ENCODE data around the gene PNCK. TPM values are rescaled to one million over a fixed set of nuclear protein-coding genes. Genes with fewer than 3 reads are reported as not detected.
A peak's percentile ranks its signal among the peaks of the same experiment; 100 is the strongest.

The PNCK gene
- polyA plus RNA-seq, 3 donors: not detected

- Histone ChIP-seq H3K9ac (ENCODE audit: insufficient read depth, low read length, poor library complexity, severe bottlenecking) (no peak overlapping the region), H3K4me1 (ENCODE audit: control insufficient read depth in 1 of 2, insufficient read depth in 2 of 2, low read length in 2 of 2) (peaks cover 0 to 3% of the 10 kb centered on the region in 2 donors), H3K27ac (ENCODE audit: low read depth in 1 of 2, low read length in 2 of 2) (no peak overlapping the region), H3K4me2 (replicated peaks; ENCODE audit: extremely low read depth, low read length, poor library complexity, severe bottlenecking) (no peak overlapping the region), H3K27me3 (ENCODE audit: control insufficient read depth in 2 of 2, insufficient read depth in 2 of 2, low read length in 2 of 2) (peaks cover 15 to 48% of the 10 kb centered on the region in 2 donors), H4K20me1 (ENCODE audit: insufficient read depth, low read length) (no peaks in the 10 kb centered on the region), H2AFZ (ENCODE audit: insufficient read depth, low read depth, low read length, poor library complexity, severe bottlenecking) (no peak overlapping the region), H3K4me3 (replicated peaks in 1 of 3; ENCODE audit: low read depth in 2 of 3, low read length in 3 of 3) (no peak overlapping the region), H3K79me2 (ENCODE audit: insufficient read depth, low read length) (no peaks in the 10 kb centered on the region), H3K9me3 (replicated peaks in 1 of 2; ENCODE audit: control insufficient read depth in 1 of 2, insufficient read depth in 1 of 2, low read length in 2 of 2) (peaks cover 0 to 12% of the 10 kb centered on the region in 2 donors), H3K36me3 (replicated peaks in 1 of 2; ENCODE audit: control insufficient read depth in 1 of 2, insufficient read depth in 2 of 2, low read length in 2 of 2) (no peaks in the 10 kb centered on the region)
- TF ChIP-seq, protein P1, sequence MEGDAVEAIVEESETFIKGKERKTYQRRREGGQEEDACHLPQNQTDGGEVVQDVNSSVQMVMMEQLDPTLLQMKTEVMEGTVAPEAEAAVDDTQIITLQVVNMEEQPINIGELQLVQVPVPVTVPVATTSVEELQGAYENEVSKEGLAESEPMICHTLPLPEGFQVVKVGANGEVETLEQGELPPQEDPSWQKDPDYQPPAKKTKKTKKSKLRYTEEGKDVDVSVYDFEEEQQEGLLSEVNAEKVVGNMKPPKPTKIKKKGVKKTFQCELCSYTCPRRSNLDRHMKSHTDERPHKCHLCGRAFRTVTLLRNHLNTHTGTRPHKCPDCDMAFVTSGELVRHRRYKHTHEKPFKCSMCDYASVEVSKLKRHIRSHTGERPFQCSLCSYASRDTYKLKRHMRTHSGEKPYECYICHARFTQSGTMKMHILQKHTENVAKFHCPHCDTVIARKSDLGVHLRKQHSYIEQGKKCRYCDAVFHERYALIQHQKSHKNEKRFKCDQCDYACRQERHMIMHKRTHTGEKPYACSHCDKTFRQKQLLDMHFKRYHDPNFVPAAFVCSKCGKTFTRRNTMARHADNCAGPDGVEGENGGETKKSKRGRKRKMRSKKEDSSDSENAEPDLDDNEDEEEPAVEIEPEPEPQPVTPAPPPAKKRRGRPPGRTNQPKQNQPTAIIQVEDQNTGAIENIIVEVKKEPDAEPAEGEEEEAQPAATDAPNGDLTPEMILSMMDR (IDR thresholded peaks at IDR 0.05): no peak
- Mint-ChIP-seq H3K4me3 (peak overlapping the region in 1 of 2 donors; percentile 57), H3K4me1 (peaks cover 2% of the 10 kb centered on the region), H3K9me3 (peaks cover 0 to 21% (median 8%) of the 10 kb centered on the region in 7 donors), H3K36me3 (peaks cover 0 to 1% of the 10 kb centered on the region in 2 donors), H3K27ac (peak overlapping the region in 1 of 7 donors; percentile 37), H3K27me3 (ENCODE audit: low read depth in 3 of 3) (peaks cover 43 to 66% (median 65%) of the 10 kb centered on the region in 3 donors)
- intact Hi-C loops (cut with micrococcal nuclease): no loop called here
- WGBS (ENCODE audit: insufficient coverage): no CpG with 5 or more reads among the region's 8 CpGs
- no peak for DNase-seq
Measured at GRCh38 chrX:153641627-153642026, 32.0 kb downstream of the PNCK start.

DNA sequence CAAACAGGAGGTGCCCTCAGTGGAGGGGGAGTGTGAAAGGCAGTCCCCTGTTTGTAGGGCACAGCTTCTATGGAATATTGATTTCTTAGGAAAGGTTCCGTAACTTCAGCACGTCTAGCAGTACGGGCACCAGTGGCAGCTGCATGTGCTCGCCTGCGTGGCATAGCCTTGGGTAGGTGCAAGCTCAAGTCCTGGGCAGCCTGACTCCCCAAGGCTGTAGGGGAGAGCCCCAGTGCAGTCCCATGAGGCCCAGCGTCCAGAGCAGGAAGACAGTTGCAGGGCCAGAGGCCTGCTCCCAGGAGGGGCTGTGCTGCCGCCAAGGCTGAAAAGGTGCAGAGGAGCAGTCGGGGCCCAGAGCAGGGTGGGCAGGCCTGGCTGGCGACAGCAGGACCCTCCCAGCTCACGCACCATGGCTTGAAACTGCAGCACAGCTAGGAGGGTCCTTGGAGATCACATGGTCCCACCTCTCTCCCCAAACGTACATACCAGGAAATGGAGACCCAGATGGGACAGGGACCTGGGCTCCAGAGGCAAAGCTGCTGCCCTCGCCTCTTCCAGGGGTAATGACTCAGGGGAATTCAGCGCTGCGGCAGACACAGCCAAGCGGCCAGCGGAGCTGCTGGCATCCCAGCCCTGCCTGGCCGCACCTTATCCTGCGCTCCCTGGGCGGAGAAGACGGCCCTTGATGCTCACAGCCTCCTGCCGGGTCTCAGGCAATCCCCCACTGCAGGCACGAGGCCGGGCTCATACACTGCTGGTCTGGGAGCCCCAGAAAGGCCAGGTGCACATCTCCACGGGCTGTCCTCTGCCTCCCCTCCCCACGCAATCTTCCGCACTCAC lies 32.7 kb downstream of the PNCK start:
- Mint-ChIP-seq H3K27me3 (ENCODE audit: low read depth in 3 of 3) (peaks cover 37 to 60% (median 59%) of the 10 kb centered on the region in 3 donors), H3K4me1 (peaks cover 2% of the 10 kb centered on the region), H3K4me3 (peak overlapping the region in 1 of 2 donors; percentile 57), H3K9me3 (peaks cover 0 to 21% (median 8%) of the 10 kb centered on the region in 7 donors), H3K36me3 (peaks cover 0 to 1% of the 10 kb centered on the region in 2 donors), H3K27ac (peak overlapping the region in 2 of 7 donors; percentile 8 to 37)
- no peak overlapping the region for H3K4me2 ChIP-seq (replicated peaks; ENCODE audit: extremely low read depth, low read length, poor library complexity, severe bottlenecking)
- intact Hi-C loops (cut with micrococcal nuclease): no loop called here
- H3K4me3 ChIP-seq (replicated peaks in 1 of 3; ENCODE audit: low read depth in 2 of 3, low read length in 3 of 3): no peak overlapping the region
- DNase-seq: no peak
- H3K9me3 ChIP-seq (replicated peaks in 1 of 2; ENCODE audit: control insufficient read depth in 1 of 2, insufficient read depth in 1 of 2, low read length in 2 of 2): peaks cover 0 to 12% of the 10 kb centered on the region in 2 donors
- H3K27ac ChIP-seq (ENCODE audit: low read depth in 1 of 2, low read length in 2 of 2): no peak overlapping the region
- no peaks in the 10 kb centered on the region for H3K79me2 ChIP-seq (ENCODE audit: insufficient read depth, low read length)
- H2AFZ ChIP-seq (ENCODE audit: insufficient read depth, low read depth, low read length, poor library complexity, severe bottlenecking): no peak overlapping the region
- no peak overlapping the region for H3K9ac ChIP-seq (ENCODE audit: insufficient read depth, low read length, poor library complexity, severe bottlenecking)
- no peaks in the 10 kb centered on the region for H3K36me3 ChIP-seq (replicated peaks in 1 of 2; ENCODE audit: control insufficient read depth in 1 of 2, insufficient read depth in 2 of 2, low read length in 2 of 2)
- TF ChIP-seq, protein P1 (IDR thresholded peaks at IDR 0.05): no peak
- H4K20me1 ChIP-seq (ENCODE audit: insufficient read depth, low read length): no peaks in the 10 kb centered on the region
- H3K27me3 ChIP-seq (ENCODE audit: control insufficient read depth in 2 of 2, insufficient read depth in 2 of 2, low read length in 2 of 2): peaks cover 8 to 42% of the 10 kb centered on the region in 2 donors
- WGBS (ENCODE audit: insufficient coverage): 33% methylated on average over 15 of the region's 26 CpGs
- peaks cover 0 to 3% of the 10 kb centered on the region in 2 donors for H3K4me1 ChIP-seq (ENCODE audit: control insufficient read depth in 1 of 2, insufficient read depth in 2 of 2, low read length in 2 of 2)
